Measurements from ENCODE around the gene IQCF5.

GRCh38 chr3:51908026-51908425 lies 32.6 kb upstream of the IQCF5 start:
- TF ChIP-seq CTCF (IDR thresholded peaks at IDR 0.05 in 8 of 11, conservative IDR thresholded peaks at IDR 0.05 in 3 of 11) (no peak), POLR2A (IDR thresholded peaks at IDR 0.05) (no peak), POLR2AphosphoS5 (IDR thresholded peaks at IDR 0.05) (no peak)

All from spleen (tissue), 7 donors.